GM19099 (cell line): Measurements from ENCODE around the gene SLC6A15.

ENCODE experiments used
- POLR2A ChIP-seq: IDR thresholded peaks from 3 replicates; pipeline ENCODE4 v1.6.1; 2011; ENCODE audit warnings: low read depth; ENCODE audit not compliant: insufficient read length; ENCODE audit errors: extremely low read depth

Gene SLC6A15

GRCh38 chr12:84841591-84841990 lies 71.0 kb downstream of the SLC6A15 start:
- TF ChIP-seq POLR2A, result no peak

DNA sequence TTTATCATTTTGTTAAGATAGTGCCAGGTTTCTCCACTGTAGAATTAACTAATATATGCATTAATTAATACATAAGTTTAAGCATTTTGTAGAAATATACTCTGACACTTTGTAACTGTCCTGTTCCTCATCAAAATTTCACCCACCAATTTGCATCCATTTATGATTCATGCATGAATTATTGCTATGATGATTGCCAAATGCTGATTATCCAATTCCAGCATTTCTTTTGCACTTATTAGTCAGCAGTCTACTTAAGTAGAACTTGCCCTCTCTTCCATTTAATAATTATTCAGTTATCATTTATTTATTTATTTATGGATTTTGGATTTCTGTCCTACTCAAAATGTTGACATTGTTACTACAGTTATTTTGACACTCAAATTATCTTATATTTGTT lies 72.2 kb downstream of the SLC6A15 start:
- no peak for TF ChIP-seq POLR2A

- TF ChIP-seq POLR2A, result no peak
These were observed 85.7 kb downstream of the SLC6A15 start for GRCh38 chr12:84826925-84827324.

DNA sequence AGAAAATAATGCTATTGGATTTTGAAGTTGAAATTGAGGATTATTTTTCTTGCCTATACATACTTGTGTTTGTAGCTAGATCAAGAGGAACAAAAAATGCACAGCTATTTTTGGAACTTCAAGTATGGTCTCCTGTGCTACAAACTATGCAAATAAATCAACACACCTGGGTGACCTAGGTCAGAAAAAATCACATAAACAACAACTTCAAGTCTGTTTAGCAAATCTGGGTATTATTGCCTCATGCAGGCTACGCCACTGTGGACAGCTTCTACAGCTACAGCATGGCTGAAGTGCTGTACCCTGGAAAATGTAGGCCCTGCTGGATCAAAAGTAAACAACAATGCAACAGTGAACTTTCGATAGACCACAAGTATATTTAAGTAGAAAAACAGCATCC lies 87.5 kb downstream of the SLC6A15 start:
- TF ChIP-seq POLR2A, result no peak

- no peak for TF ChIP-seq POLR2A
These were observed 90.1 kb downstream of the SLC6A15 start for GRCh38 chr12:84822525-84822924.

- no peak for TF ChIP-seq POLR2A
These were observed 95.5 kb downstream of the SLC6A15 start for GRCh38 chr12:84816916-84817695.

- no peak for TF ChIP-seq POLR2A
These were observed 97.8 kb downstream of the SLC6A15 start for GRCh38 chr12:84814664-84815245.

GRCh38 chr12:84813780-84814663 lies 98.6 kb downstream of the SLC6A15 start:
- TF ChIP-seq POLR2A, result no peak

DNA sequence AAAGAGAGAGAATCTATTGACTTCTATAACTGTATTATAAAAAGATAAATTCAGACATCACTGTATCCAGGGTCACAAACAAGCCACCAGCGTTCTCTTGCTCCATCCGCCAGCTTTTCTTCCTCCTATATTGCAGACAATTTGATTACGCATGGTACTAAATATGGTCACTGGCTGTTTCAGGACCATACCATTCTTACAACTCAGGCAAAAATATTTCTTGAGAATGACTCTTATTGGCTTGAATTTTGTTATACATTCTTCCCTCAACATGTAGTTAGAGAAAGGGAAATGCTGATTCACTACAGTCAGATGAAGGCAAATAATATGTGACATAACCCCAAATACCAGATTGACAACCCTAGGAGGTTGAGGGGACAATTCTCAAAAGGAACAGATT lies 101.3 kb downstream of the SLC6A15 start:
- no peak for TF ChIP-seq POLR2A

GRCh38 chr12:84810611-84811010 lies 102.0 kb downstream of the SLC6A15 start:
- TF ChIP-seq POLR2A, result no peak
